GM21717 (cell line): ENCODE data around the gene ALDOA.
"Not testable (repeated sequence)": the region's sequence is repeated elsewhere in the genome, so short reads cannot be mapped to it uniquely, and the experiment has no call there.

Experiments
- ATAC-seq: cut with Tn5 transposase; IDR thresholded peaks from one replicate; pipeline ENCODE4 v1.9.1; 2021; ENCODE audit warnings: mild to moderate bottlenecking, moderate library complexity; ENCODE audit not compliant: unreplicated experiment

The ALDOA gene

GRCh38 chr16:30114411-30114810 lies 48.9 kb downstream of the ALDOA start:
- ATAC-seq = no peak

- not testable (repeated sequence) for ATAC-seq
These were observed 49.3 kb downstream of the ALDOA start for GRCh38 chr16:30114833-30115232.

GRCh38 chr16:30115238-30115637 lies 49.7 kb downstream of the ALDOA start:
- ATAC-seq = no peak

GRCh38 chr16:30116291-30117207 lies 51.0 kb downstream of the ALDOA start:
- no peak for ATAC-seq

- no peak for ATAC-seq
These were observed 52.2 kb downstream of the ALDOA start for GRCh38 chr16:30117768-30118167.

GRCh38 chr16:30119428-30119827 lies 53.9 kb downstream of the ALDOA start:
- ATAC-seq = no peak
